ENCODE data around the gene LAMA2. TPM values are rescaled to one million over a fixed set of nuclear protein-coding genes. Genes with fewer than 3 reads are reported as not detected.

LAMA2 gene
- total RNA-seq, 4 donors from 2014 or later, result 154 to 331 (median 241) TPM

GRCh38 chr6:129351807-129352206 is 468.9 kb downstream of the LAMA2 start:
- TF ChIP-seq, protein P1, sequence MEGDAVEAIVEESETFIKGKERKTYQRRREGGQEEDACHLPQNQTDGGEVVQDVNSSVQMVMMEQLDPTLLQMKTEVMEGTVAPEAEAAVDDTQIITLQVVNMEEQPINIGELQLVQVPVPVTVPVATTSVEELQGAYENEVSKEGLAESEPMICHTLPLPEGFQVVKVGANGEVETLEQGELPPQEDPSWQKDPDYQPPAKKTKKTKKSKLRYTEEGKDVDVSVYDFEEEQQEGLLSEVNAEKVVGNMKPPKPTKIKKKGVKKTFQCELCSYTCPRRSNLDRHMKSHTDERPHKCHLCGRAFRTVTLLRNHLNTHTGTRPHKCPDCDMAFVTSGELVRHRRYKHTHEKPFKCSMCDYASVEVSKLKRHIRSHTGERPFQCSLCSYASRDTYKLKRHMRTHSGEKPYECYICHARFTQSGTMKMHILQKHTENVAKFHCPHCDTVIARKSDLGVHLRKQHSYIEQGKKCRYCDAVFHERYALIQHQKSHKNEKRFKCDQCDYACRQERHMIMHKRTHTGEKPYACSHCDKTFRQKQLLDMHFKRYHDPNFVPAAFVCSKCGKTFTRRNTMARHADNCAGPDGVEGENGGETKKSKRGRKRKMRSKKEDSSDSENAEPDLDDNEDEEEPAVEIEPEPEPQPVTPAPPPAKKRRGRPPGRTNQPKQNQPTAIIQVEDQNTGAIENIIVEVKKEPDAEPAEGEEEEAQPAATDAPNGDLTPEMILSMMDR (IDR thresholded peaks at IDR 0.05; ENCODE audit: low read depth), result no peak

DNA sequence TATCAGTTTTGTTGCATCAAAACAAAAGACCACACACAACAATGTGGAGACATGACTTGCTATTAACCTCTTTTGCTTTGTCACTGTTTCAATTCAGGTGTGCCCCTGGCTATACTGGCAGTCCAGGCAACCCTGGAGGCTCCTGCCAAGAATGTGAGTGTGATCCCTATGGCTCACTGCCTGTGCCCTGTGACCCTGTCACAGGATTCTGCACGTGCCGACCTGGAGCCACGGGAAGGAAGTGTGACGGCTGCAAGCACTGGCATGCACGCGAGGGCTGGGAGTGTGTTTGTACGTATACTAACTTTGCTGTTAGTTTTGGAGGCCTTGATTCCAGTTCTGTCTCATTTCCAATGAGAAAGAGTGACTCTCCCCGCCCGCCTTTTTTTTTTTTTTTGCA is 470.1 kb downstream of the LAMA2 start:
- TF ChIP-seq, protein P1 (IDR thresholded peaks at IDR 0.05; ENCODE audit: low read depth), result no peak

GRCh38 chr6:129356129-129356528 is 473.2 kb downstream of the LAMA2 start:
- TF ChIP-seq, protein P1 (IDR thresholded peaks at IDR 0.05; ENCODE audit: low read depth), result no peak

DNA sequence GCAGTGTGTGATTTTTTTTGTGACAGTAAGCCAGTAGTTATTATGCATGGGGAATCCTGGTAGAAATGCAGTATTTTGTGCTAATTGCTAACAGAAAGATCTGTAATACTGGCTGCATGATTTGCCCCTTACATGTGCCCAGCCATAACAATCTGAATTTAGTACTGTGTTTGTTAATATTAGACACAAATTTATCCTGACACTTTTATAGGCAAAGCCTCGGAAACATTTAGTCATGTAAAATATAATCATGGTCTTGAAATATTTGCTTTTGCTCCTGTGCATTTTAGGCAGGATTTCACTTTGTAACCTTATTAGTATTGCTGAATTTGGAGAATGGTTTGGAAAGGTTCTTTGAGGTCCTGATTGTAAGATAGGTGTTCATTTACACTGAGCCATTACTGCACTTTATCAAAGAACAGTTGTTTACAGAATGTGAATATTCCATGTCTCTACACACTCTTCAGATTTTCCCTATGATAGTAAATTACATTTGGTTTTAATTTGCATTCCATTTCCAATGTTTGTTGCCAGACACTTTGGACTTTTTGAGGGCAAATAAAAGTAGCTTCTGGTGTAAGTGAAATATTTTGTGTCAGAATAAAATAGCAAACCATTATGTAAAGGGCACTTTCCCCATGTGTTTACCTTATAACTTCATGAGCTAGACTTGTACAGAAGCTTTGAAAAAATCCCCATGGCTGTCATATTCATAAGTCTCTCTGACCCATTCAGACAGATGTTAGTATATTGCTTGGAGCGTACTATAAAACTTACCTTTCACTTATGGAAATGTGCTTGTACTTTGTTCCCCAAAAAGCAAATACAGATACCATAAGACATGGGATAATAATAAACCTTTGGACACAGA is 477.1 kb downstream of the LAMA2 start:
- TF ChIP-seq, protein P1 (IDR thresholded peaks at IDR 0.05; ENCODE audit: low read depth), result no peak

GRCh38 chr6:129360682-129360955 is 477.7 kb downstream of the LAMA2 start:
- TF ChIP-seq, protein P1 (IDR thresholded peaks at IDR 0.05; ENCODE audit: low read depth), result no peak

GRCh38 chr6:129364037-129364436 is 481.1 kb downstream of the LAMA2 start:
- TF ChIP-seq, protein P1 (IDR thresholded peaks at IDR 0.05; ENCODE audit: low read depth), result no peak

GRCh38 chr6:129364767-129365166 is 481.8 kb downstream of the LAMA2 start:
- TF ChIP-seq, protein P1 (IDR thresholded peaks at IDR 0.05; ENCODE audit: low read depth), result no peak

All from subcutaneous adipose tissue (tissue), 4 donors.